Measurements from ENCODE around the gene MACROD2.

DNA sequence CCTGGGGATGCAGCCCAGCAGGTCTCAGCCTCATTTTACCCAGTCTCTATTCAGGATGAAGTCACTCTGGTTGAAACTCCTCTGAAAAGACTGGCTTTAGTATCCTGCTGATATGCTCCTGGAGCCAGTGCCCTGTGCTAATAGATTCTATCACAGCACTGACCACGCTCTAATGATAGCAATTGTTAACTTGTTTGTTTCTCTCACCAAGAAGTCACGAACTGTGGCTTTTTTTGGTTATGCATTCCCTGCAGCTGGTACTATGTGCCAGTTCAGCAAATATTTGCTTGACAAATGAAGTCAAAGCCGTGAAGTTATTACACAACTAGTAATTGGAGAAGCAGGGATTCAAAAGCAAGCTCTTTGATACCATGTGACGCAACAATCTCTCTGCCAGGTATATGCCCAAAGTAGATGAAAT is 1823.3 kb downstream of the MACROD2 start:
- TF ChIP-seq CTCF (conservative IDR thresholded peaks at IDR 0.05; ENCODE audit: low read depth in 2 of 2): no peak
- no peak for TF ChIP-seq POLR2AphosphoS5 (IDR thresholded peaks at IDR 0.05; ENCODE audit: low read depth)
- TF ChIP-seq EZH2phosphoT487 (IDR thresholded peaks at IDR 0.05; ENCODE audit: unreplicated experiment): no peak
- TF ChIP-seq, protein P1, sequence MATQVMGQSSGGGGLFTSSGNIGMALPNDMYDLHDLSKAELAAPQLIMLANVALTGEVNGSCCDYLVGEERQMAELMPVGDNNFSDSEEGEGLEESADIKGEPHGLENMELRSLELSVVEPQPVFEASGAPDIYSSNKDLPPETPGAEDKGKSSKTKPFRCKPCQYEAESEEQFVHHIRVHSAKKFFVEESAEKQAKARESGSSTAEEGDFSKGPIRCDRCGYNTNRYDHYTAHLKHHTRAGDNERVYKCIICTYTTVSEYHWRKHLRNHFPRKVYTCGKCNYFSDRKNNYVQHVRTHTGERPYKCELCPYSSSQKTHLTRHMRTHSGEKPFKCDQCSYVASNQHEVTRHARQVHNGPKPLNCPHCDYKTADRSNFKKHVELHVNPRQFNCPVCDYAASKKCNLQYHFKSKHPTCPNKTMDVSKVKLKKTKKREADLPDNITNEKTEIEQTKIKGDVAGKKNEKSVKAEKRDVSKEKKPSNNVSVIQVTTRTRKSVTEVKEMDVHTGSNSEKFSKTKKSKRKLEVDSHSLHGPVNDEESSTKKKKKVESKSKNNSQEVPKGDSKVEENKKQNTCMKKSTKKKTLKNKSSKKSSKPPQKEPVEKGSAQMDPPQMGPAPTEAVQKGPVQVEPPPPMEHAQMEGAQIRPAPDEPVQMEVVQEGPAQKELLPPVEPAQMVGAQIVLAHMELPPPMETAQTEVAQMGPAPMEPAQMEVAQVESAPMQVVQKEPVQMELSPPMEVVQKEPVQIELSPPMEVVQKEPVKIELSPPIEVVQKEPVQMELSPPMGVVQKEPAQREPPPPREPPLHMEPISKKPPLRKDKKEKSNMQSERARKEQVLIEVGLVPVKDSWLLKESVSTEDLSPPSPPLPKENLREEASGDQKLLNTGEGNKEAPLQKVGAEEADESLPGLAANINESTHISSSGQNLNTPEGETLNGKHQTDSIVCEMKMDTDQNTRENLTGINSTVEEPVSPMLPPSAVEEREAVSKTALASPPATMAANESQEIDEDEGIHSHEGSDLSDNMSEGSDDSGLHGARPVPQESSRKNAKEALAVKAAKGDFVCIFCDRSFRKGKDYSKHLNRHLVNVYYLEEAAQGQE (IDR thresholded peaks at IDR 0.05; ENCODE audit: unreplicated experiment): no peak
- no peak for TF ChIP-seq EZH2 (IDR thresholded peaks at IDR 0.05; ENCODE audit: low read depth, unreplicated experiment)
- TF ChIP-seq JUNB (IDR thresholded peaks at IDR 0.05; ENCODE audit: unreplicated experiment): no peak
- TF ChIP-seq CREB1 (CRISPR knock-in tag; IDR thresholded peaks at IDR 0.05; ENCODE audit: low read depth): no peak
- no peak for TF ChIP-seq NANOG (IDR thresholded peaks at IDR 0.05; ENCODE audit: borderline replicate concordance)

All from GM23338 (cell line).